ENCODE results near the gene INSRR.

INSRR gene

DNA sequence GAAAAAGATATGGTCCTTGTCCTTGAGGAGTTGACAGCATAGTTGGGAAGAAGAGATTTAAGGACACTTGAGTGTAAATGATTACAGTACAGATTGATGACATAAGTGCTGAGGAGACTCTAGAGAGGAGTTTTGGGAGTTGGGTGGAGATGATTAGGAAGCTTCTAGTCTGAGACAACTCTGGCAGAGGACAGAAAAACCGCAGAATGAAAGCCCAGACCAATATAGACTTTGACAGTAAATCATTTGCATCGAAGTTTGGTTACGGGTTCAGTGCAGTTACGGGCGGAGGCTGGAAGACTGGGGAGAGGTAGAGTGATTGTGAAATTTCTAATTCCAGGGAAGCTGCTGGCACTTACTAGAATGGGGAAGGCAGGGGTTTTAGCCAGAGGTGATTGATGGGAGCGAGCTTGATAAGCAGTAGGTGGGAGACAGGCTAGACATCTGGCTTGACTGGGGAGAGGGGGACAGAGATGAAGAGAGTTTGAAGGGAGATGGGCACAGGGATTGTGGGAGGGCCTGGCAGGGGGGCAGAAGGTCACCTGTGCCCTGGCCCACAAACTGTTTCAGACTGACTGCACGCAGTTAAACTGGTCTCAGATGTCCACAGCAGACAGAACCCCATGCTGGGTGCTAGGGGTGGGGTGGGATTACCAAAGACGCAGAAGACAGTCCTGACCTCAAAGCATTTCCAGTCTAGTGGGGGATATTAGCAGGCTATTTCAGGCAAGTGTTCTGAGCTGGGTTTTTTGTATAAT lies 62.4 kb downstream of the INSRR start:
- no peak for DNase-seq (ENCODE audit: low read depth)
- no peak overlapping the region for H3K4me3 ChIP-seq (ENCODE audit: low read depth, low read length)
- TF ChIP-seq, protein P1, sequence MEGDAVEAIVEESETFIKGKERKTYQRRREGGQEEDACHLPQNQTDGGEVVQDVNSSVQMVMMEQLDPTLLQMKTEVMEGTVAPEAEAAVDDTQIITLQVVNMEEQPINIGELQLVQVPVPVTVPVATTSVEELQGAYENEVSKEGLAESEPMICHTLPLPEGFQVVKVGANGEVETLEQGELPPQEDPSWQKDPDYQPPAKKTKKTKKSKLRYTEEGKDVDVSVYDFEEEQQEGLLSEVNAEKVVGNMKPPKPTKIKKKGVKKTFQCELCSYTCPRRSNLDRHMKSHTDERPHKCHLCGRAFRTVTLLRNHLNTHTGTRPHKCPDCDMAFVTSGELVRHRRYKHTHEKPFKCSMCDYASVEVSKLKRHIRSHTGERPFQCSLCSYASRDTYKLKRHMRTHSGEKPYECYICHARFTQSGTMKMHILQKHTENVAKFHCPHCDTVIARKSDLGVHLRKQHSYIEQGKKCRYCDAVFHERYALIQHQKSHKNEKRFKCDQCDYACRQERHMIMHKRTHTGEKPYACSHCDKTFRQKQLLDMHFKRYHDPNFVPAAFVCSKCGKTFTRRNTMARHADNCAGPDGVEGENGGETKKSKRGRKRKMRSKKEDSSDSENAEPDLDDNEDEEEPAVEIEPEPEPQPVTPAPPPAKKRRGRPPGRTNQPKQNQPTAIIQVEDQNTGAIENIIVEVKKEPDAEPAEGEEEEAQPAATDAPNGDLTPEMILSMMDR (IDR thresholded peaks at IDR 0.05; ENCODE audit: control insufficient read depth, extremely low read depth, insufficient read depth), result no peak

DNA sequence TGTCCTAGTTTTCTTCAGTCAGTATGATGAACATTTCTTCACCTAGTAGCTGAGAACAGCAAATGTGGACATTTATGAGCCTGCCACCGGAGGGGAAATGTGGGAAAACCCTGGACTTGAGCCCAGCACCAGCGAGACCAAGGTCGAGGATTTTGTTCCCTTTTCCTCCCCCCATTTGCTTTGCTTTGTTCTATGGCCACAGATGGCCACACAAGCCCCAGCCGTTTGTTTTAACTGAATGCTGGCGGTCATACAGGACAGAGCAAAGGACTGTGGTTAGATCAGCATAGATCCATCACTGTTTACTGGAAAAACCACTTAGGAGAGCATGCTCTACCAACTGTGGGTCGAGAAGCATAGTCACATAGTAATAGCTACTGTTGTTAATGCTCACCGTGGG lies 63.1 kb downstream of the INSRR start:
- TF ChIP-seq, protein P1 (IDR thresholded peaks at IDR 0.05; ENCODE audit: control insufficient read depth, extremely low read depth, insufficient read depth), result no peak
- DNase-seq (ENCODE audit: low read depth), result no peak
- no peak overlapping the region for H3K4me3 ChIP-seq (ENCODE audit: low read depth, low read length)

DNA sequence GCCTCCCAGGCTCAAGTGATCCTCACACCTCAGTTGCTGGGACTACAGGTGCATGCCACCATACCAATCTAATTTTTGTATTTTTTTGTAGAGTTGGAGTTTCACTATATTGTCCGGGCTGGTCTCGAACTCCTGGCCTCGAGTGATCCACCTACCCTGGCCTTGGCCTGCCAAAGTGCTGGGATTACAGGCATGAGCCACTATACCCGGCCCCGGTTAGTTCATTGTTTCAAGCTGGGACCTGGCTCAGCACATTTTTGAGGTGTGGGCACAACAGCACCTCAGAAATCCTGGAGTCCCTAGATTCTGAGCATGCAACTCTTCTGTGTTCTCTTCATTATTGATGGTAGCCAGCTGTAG lies 63.6 kb downstream of the INSRR start:
- DNase-seq (ENCODE audit: low read depth), result no peak
- no peak overlapping the region for H3K4me3 ChIP-seq (ENCODE audit: low read depth, low read length)
- TF ChIP-seq, protein P1 (IDR thresholded peaks at IDR 0.05; ENCODE audit: control insufficient read depth, extremely low read depth, insufficient read depth), result no peak

DNA sequence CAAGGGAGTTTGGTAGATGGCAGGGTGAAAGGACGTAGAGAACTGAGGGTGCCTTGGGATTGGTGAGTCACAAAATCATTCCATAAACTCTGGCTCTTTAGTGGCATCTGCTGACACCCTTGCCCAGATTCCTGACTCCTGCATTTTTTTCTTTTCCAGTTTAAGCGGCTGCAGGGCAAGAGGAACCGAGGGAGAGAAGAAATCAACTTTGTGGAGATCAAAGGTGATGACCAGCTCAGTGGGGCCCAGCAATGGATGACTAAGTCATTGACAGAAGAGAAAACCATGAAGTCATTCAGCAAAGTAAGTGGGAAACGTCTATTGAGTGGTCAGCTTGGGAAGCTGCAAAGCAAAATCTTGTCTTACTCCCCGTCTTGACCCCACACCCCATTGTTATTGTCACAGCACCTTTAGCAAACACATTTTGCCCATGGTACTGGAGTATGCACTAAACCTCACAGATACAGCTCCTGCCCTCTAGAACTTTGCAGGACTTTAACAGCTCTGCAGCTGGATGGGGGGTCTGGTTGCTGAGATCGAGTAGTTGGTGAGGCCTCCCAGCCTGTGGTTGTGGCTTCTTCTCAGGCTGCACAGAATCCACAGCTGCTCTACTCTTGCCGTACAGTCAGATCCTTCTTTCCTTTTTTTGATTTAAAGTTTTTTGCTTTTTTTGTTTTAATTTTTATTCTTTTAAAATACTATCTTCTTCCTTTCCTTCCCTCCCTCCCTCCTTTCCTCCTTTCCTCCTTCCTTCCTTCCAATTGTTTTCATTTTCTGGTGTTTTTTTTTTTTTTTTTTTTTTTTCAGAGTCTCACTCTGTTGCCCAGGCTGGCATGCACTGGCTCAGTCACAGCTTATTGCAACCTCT lies 64.2 kb downstream of the INSRR start:
- DNase-seq (ENCODE audit: low read depth), result no peak
- TF ChIP-seq, protein P1 (IDR thresholded peaks at IDR 0.05; ENCODE audit: control insufficient read depth, extremely low read depth, insufficient read depth), result no peak
- no peak overlapping the region for H3K4me3 ChIP-seq (ENCODE audit: low read depth, low read length)

All from LNCaP clone FGC (cell line).